Measurements from ENCODE around the gene A1BG. TPM values are rescaled to one million over a fixed set of nuclear protein-coding genes. Genes with fewer than 3 reads are reported as not detected.
A peak's percentile ranks its signal among the peaks of the same experiment; 100 is the strongest.

A1BG gene
- total and polyA plus RNA-seq, 2 of the 13 experiments (the other 11 are each of a cell fraction or from before 2014, with no cell fraction given), result 14.7 to 41.4 TPM

DNA sequence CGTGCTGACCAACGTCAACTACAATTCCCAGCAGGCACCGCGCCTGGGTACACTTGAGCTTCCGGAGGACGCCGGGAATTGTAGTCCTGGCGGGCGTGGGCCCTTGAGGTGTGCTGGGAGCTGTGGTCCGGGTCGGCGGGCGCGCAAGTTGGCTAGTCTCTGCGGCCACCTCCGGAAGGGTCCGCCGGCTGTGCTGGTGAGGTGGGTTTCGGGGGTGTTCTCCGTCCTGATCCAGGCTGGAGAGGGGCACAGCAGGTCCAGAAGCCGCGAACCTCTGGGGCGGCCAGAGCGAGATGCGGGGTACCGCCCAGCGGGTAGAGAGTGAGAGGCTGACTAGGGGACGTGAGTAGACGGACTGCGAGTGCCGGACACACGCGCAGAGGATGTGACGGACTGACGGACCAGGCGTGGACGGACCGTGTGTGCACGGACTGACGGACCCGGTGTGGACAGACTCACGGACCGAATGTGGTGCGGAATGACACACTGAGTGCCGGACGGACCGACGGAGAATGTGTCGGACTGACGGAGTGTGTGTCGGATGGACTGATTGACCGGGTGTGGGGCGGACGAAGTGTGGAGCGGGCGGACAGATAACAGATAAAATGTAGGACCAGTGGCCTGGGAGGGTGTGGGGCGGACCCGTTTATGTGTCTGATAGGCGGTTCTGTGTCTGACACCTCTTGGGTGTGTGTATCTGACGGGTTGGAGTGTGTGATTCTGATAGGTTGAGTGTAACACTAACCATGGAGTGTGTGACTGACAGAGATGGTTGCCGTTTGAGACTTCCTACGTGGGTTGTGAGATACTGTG lies 26.2 kb downstream of the A1BG start, which contains the start of gene ZSCAN22 (continued):
- TF ChIP-seq, protein P1, sequence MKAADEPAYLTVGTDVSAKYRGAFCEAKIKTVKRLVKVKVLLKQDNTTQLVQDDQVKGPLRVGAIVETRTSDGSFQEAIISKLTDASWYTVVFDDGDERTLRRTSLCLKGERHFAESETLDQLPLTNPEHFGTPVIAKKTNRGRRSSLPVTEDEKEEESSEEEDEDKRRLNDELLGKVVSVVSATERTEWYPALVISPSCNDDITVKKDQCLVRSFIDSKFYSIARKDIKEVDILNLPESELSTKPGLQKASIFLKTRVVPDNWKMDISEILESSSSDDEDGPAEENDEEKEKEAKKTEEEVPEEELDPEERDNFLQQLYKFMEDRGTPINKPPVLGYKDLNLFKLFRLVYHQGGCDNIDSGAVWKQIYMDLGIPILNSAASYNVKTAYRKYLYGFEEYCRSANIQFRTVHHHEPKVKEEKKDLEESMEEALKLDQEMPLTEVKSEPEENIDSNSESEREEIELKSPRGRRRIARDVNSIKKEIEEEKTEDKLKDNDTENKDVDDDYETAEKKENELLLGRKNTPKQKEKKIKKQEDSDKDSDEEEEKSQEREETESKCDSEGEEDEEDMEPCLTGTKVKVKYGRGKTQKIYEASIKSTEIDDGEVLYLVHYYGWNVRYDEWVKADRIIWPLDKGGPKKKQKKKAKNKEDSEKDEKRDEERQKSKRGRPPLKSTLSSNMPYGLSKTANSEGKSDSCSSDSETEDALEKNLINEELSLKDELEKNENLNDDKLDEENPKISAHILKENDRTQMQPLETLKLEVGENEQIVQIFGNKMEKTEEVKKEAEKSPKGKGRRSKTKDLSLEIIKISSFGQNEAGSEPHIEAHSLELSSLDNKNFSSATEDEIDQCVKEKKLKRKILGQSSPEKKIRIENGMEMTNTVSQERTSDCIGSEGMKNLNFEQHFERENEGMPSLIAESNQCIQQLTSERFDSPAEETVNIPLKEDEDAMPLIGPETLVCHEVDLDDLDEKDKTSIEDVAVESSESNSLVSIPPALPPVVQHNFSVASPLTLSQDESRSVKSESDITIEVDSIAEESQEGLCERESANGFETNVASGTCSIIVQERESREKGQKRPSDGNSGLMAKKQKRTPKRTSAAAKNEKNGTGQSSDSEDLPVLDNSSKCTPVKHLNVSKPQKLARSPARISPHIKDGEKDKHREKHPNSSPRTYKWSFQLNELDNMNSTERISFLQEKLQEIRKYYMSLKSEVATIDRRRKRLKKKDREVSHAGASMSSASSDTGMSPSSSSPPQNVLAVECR (CRISPR knock-in tag; IDR thresholded peaks at IDR 0.05; ENCODE audit: borderline replicate concordance), result peak; percentile 97
- TF ChIP-seq CHD2 (IDR thresholded peaks at IDR 0.05; ENCODE audit: low read depth, low read length) (0 out of 2 replicates have a peak, but pooled peaks have one; percentile 18), ZBTB10 (CRISPR knock-in tag; IDR thresholded peaks at IDR 0.05; ENCODE audit: borderline replicate concordance) (no peak; the same call in 1 of the 2 replicates), ZNF660 (CRISPR knock-in tag; IDR thresholded peaks at IDR 0.05; ENCODE audit: borderline replicate concordance, low read depth) (no peak), ZFP62 (CRISPR knock-in tag; IDR thresholded peaks at IDR 0.05) (peak; percentile 95; the same call in 1 of the 2 replicates), ZNF777 (CRISPR knock-in tag; IDR thresholded peaks at IDR 0.05) (peak; percentile 77), ZBTB44 (CRISPR knock-in tag; IDR thresholded peaks at IDR 0.05) (peak; percentile 67; the same call in 1 of the 2 replicates), ZGPAT (CRISPR knock-in tag; IDR thresholded peaks at IDR 0.05) (peak; percentile 86; the same call in 1 of the 2 replicates), PAF1 (CRISPR knock-in tag; IDR thresholded peaks at IDR 0.05) (no peak), IKZF4 (CRISPR knock-in tag; IDR thresholded peaks at IDR 0.05; ENCODE audit: borderline replicate concordance, low read depth, not compliant biosample characterization) (peak; percentile 46), PHF5A (CRISPR knock-in tag; IDR thresholded peaks at IDR 0.05; ENCODE audit: low read depth, unreplicated experiment) (no peak), ZNF382 (CRISPR knock-in tag; IDR thresholded peaks at IDR 0.05; ENCODE audit: borderline replicate concordance) (no peak), ZNF260 (CRISPR knock-in tag; IDR thresholded peaks at IDR 0.05; ENCODE audit: borderline replicate concordance, low read depth) (no peak), U2AF1 (optimal IDR thresholded peaks at IDR 0.05; ENCODE audit: low read depth, low read length) (no peak), ETV6 (CRISPR knock-in tag; conservative IDR thresholded peaks at IDR 0.05) (no peak; the same call in 1 of the 2 replicates)
- TF ChIP-seq, protein P2, sequence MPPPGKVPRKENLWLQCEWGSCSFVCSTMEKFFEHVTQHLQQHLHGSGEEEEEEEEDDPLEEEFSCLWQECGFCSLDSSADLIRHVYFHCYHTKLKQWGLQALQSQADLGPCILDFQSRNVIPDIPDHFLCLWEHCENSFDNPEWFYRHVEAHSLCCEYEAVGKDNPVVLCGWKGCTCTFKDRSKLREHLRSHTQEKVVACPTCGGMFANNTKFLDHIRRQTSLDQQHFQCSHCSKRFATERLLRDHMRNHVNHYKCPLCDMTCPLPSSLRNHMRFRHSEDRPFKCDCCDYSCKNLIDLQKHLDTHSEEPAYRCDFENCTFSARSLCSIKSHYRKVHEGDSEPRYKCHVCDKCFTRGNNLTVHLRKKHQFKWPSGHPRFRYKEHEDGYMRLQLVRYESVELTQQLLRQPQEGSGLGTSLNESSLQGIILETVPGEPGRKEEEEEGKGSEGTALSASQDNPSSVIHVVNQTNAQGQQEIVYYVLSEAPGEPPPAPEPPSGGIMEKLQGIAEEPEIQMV (CRISPR knock-in tag; IDR thresholded peaks at IDR 0.05; ENCODE audit: low read depth), result peak; percentile 92
